Hematopoietic multipotent progenitor cell treated with erythropoietin and hydrocortisone succinate and interleukin-3 and kit ligand, for 8 days (in vitro differentiated cells): ENCODE data around the gene VTI1A.

Experiments
- DNase-seq: peaks from one replicate; pipeline ENCODE4 v3.0.0-alpha.2; 2015

VTI1A gene

GRCh38 chr10:112763916-112764520, 317.0 kb downstream of the VTI1A start:
- DNase-seq = no peak

- no peak for DNase-seq
These were observed 318.8 kb downstream of the VTI1A start for GRCh38 chr10:112765717-112766235.

DNA sequence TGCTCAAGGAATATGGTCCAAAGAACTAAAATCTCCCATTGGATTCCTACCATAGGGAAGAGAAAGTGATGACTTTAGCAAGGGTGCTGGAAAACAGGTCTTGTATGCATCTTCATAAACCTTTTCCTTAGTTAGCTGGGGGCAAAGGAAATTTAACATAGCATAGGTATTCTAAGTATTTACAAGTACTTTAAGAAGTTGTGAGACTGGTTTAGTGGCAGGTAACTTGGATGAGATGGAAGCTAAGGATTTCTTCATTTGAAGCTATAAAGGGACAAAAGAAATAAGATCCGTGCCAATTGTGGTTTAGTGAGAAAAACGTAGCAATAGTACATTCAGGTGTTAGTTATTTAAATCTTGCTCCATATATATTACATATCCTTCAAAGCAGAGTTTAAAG, 319.6 kb downstream of the VTI1A start:
- DNase-seq = no peak

GRCh38 chr10:112767156-112767555, 320.1 kb downstream of the VTI1A start:
- DNase-seq = no peak

GRCh38 chr10:112768121-112768520, 321.1 kb downstream of the VTI1A start:
- no peak for DNase-seq

GRCh38 chr10:112769081-112769480, 322.1 kb downstream of the VTI1A start:
- no peak for DNase-seq

- no peak for DNase-seq
These were observed 322.8 kb downstream of the VTI1A start for GRCh38 chr10:112769611-112770370.

GRCh38 chr10:112771733-112772132, 324.7 kb downstream of the VTI1A start:
- no peak for DNase-seq

DNA sequence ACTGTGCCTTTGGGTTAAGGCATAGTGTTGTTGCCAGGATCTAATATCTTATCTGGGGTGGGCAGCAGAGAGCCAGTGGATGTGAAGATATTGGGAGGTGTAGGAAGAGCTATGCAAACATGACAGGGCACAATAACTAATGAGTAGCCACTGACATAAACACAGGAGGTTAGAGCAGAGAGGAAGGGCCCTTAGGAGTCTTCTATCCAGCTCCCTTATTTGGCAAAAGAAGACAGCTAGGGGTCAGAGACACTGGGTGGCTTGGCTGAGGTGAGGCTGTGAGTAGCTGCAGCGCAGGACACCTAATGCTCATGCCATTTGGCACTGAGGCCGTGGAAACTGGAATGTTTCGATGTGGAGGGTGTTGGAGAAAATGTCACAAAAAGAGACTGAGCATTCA, 326.8 kb downstream of the VTI1A start:
- no peak for DNase-seq

DNA sequence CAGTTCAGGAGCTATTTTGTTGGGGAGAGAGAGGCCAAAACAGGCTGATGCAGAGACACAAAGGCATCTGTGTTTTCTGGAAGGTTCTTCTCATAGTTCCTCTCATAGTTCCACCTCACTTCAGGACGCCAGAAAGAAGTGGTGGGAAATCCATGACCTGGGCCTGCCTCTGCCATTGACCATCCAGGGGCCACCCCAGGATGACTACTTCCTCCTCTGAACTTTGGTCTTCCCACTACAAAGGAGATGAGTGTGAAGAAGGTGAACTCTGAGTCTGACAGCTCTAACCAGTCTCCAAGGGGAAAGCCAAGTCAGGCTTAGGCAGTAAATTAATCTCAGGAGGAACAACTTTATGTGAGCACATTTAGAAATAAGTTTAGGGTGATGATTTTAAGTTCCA, 327.2 kb downstream of the VTI1A start:
- no peak for DNase-seq

DNA sequence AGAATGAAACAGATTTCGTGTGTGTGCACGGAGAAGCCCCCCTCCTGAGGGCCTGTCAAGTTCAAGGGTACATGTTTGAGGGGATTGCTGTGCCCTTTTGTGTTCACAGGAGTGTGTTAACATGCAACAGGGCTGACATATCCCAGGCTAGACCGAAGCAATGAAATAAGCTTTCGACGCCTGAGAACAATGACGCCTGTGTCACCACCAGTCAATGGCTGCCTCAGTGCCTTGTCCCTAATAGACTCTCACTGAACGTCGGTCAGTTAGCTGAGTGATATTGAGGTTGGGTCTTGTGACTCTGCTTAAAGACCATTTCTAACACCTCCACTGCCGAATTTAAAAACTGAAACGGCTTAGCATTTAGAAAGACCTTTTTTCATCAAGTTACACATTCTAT, 327.8 kb downstream of the VTI1A start:
- DNase-seq = no peak

- DNase-seq = no peak
These were observed 328.4 kb downstream of the VTI1A start for GRCh38 chr10:112775381-112775780.

DNA sequence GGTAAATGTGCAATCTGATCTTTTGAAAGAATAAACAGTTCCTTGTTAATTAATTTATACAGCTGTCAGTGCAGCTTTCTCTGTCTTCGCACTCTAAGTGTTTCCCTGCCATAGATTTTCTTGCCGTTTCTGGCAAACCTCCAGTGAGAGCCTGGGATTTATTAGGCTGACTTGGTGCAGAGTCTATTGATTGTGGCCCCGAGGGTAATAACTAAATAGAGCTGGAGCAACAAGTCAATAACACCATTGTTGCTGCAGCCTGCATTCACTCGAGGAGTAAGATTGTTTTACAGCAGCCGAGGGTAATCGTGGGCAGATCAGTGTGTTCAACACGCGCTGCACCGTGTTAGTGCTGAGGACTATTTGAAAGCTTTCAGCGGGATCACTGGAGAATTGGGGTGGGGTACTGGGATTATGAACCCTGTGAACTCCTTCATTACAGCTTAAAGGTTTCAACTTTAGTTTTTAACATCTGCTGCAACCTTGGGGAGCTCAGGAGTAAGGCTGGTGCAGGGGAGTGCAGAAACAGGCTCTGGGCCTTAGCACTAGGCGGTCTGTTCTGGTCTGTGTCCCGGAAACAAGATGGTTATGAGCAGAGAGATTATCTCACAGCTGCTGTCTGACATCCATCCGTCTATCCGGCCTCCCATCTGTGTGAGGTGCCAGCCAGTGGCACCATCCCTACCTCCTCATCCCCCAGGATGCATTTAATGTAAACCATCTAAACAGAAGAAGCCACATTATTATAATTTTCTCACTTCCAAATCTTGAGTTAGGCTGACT, 329.1 kb downstream of the VTI1A start:
- DNase-seq = no peak

GRCh38 chr10:112778579-112778978, 331.6 kb downstream of the VTI1A start:
- no peak for DNase-seq

DNA sequence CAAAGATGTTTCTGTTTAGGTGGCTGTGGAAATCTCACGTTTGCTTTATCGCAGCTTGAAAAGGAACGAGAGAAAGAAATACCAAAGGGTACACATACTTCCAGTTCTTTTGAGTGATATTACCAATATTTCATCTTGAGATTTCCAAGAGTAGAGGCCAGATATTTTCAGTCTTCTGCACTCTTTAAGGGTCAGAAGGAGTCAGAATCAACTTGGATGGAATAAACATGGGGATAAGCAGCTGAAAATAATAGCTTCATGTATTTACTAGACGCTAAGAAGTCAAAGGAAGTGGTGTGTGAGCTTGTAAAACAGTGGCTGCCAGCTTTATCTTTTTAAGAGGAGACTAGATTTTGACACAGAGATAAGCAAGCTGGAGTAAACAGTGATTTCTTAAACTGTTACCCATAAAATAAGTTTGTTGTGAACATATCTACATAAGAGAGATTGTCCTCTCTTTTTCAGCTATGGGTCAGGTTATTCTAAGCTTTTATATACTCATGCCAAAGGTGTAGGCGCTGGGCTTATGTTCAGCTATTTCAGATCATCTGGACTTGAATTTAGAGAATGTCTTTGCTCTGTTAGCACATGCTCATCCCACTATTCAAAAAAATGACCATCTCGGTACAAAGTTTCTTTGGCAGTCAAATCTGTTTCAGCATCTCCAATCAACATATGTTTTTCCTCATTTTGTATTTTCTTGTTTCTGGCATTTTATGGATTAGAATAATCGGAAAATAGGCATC, 332.2 kb downstream of the VTI1A start:
- DNase-seq = no peak

DNA sequence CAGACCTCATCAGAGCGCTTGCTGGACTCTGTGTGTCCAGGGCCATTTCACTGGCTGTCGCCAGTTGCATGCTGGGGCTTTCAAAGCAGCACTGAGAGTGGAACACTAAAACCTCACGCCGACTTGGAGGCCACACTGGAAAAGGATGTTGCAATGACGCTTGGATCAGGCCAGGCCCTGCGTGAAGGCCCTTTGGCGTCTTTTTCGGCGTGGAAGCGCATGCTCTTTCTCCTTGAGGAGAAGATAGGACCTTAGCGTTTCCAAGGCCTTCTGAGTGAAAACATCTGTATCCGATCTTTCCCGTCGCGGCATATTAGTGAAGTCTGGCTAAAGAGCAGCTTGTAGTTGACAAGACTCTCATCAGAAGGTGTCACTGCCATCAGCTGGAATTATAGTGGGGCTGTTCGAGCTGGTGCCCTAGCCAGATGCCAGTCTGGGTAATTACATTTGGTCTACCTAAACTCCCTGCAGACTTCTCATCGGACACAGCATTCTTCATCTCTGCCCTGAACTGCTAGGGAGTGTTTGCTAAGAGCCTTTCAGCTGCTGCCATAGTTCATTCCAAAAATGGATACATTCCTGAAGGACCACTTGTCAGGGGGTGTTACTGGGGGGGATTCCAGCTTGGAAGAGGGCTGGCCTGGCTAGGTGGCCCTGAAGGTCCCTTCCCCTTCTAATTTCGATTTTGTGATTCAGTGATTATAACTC, 335.3 kb downstream of the VTI1A start:
- no peak for DNase-seq

GRCh38 chr10:112783351-112784021, 336.5 kb downstream of the VTI1A start:
- no peak for DNase-seq

GRCh38 chr10:112784022-112784461, 337.0 kb downstream of the VTI1A start:
- DNase-seq = no peak

DNA sequence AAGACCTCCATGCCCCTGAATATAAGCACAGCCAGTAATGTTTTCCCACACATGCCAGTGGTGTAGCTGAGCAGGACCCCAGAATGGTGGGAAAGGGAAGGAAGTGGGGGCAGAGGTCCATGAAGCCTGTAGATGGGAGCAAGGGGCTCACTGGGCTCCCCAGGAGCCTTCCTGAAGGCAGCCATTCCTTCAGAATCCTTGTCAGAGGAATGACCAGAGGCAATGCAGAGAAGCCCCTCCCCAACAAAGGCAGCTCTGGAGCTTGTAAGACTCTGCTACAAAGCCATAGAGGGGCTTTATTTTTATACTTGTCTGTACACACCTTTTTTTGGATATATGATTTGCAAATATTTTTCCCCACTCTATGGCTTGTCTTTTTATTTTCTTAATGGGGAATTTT, 338.1 kb downstream of the VTI1A start:
- no peak for DNase-seq

DNA sequence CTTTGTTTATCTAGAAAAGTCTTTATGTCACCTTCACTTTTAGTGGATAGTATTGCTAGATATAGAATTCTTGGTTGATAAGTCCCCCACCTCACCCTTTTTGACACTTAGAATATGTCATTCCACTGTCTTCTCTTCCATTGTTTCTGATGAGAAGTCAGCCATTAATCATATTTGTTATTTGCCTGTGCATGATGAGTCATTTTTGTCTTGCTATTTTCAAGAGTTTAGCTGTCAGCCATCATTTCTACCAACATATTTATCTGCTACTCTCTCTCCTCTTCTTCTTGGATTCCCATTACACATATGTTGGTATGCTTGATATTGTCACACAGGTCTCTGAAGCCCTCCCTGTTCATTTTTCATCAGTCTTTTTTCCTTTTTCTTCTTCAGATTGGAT, 342.2 kb downstream of the VTI1A start:
- DNase-seq = no peak

- DNase-seq = no peak
These were observed 343.0 kb downstream of the VTI1A start for GRCh38 chr10:112790030-112790429.

- DNase-seq = no peak
These were observed 343.9 kb downstream of the VTI1A start for GRCh38 chr10:112790921-112791320.
